ENCODE measurements around the gene KCNMA1.

Gene KCNMA1

GRCh38 chr10:77486517-77486916 lies 151.1 kb downstream of the KCNMA1 start:
- no peak for TF ChIP-seq CTCF (IDR thresholded peaks at IDR 0.05; ENCODE audit: control insufficient read depth, extremely low read depth, insufficient read depth)
- no peak overlapping the region for H3K4me3 ChIP-seq (ENCODE audit: low read depth, low read length)
- DNase-seq (ENCODE audit: low read depth): no peak

GRCh38 chr10:77485847-77486246 lies 151.8 kb downstream of the KCNMA1 start:
- no peak overlapping the region for H3K4me3 ChIP-seq (ENCODE audit: low read depth, low read length)
- TF ChIP-seq CTCF (IDR thresholded peaks at IDR 0.05; ENCODE audit: control insufficient read depth, extremely low read depth, insufficient read depth): 0 out of 2 replicates have a peak, but pooled peaks have one; percentile 13
- DNase-seq (ENCODE audit: low read depth): peak; percentile 79

GRCh38 chr10:77482072-77482471 lies 155.5 kb downstream of the KCNMA1 start:
- no peak for DNase-seq (ENCODE audit: low read depth)
- H3K4me3 ChIP-seq (ENCODE audit: low read depth, low read length): no peak overlapping the region
- TF ChIP-seq CTCF (IDR thresholded peaks at IDR 0.05; ENCODE audit: control insufficient read depth, extremely low read depth, insufficient read depth): no peak

GRCh38 chr10:77479586-77479985 lies 158.0 kb downstream of the KCNMA1 start:
- TF ChIP-seq CTCF (IDR thresholded peaks at IDR 0.05; ENCODE audit: control insufficient read depth, extremely low read depth, insufficient read depth): no peak
- no peak for DNase-seq (ENCODE audit: low read depth)
- H3K4me3 ChIP-seq (ENCODE audit: low read depth, low read length): no peak overlapping the region

- no peak for DNase-seq (ENCODE audit: low read depth)
- H3K4me3 ChIP-seq (ENCODE audit: low read depth, low read length): no peak overlapping the region
- no peak for TF ChIP-seq CTCF (IDR thresholded peaks at IDR 0.05; ENCODE audit: control insufficient read depth, extremely low read depth, insufficient read depth)
Observed at GRCh38 chr10:77478962-77479359, 158.6 kb downstream of the KCNMA1 start.

GRCh38 chr10:77478247-77478961 lies 159.2 kb downstream of the KCNMA1 start:
- DNase-seq (ENCODE audit: low read depth): no peak
- no peak for TF ChIP-seq CTCF (IDR thresholded peaks at IDR 0.05; ENCODE audit: control insufficient read depth, extremely low read depth, insufficient read depth)
- H3K4me3 ChIP-seq (ENCODE audit: low read depth, low read length): no peak overlapping the region

GRCh38 chr10:77475522-77475921 lies 162.1 kb downstream of the KCNMA1 start:
- no peak for DNase-seq (ENCODE audit: low read depth)
- H3K4me3 ChIP-seq (ENCODE audit: low read depth, low read length): no peak overlapping the region
- no peak for TF ChIP-seq CTCF (IDR thresholded peaks at IDR 0.05; ENCODE audit: control insufficient read depth, extremely low read depth, insufficient read depth)

Data from LNCaP clone FGC (cell line).